Smooth muscle cell (in vitro differentiated cells): Measurements from ENCODE around the gene PRSS57. TPM values are rescaled to one million over a fixed set of nuclear protein-coding genes. Genes with fewer than 3 reads are reported as not detected.
"Not testable (repeated sequence)": the region's sequence is repeated elsewhere in the genome, so short reads cannot be mapped to it uniquely, and the experiment has no call there.

Experiments used
- DNase-seq: peaks from one replicate; lab custom pipeline; 2025; ENCODE audit not compliant: unreplicated experiment; lab: John Stamatoyannopoulos, UW
- H2AFZ ChIP-seq: fragments of 200-600 bp; sonication (generic); 2 replicates; pipeline ENCODE4 v1.6.0; 2016; ENCODE audit warnings: antibody characterized with exemption, low read depth, mild to moderate bottlenecking
- H3F3A ChIP-seq: fragments of 200-600 bp; sonication (generic); 2 replicates; pipeline ENCODE4 v1.6.0; 2017; ENCODE audit warnings: antibody characterized with exemption, low read depth
- H3K27ac ChIP-seq: fragments of 200-600 bp; sonication (generic); 2 replicates; pipeline ENCODE4 v1.5.1; 2016; ENCODE audit warnings: low read depth, mild to moderate bottlenecking
- H3K27me3 ChIP-seq: fragments of 200-600 bp; sonication (generic); 2 replicates; pipeline ENCODE4 v1.6.1; 2016; ENCODE audit warnings: low read depth, mild to moderate bottlenecking
- H3K36me3 ChIP-seq: fragments of 200-600 bp; sonication (generic); 2 replicates; pipeline ENCODE4 v1.5.1; 2016; ENCODE audit warnings: low read depth
- H3K4me1 ChIP-seq: fragments of 200-600 bp; sonication (generic); 2 replicates; pipeline ENCODE4 v1.5.1; 2016; ENCODE audit warnings: low read depth
- H3K4me2 ChIP-seq: fragments of 200-600 bp; sonication (generic); 2 replicates; pipeline ENCODE4 v1.6.0; 2016; ENCODE audit warnings: mild to moderate bottlenecking
- H3K4me3 ChIP-seq: fragments of 200-600 bp; sonication (generic); 2 replicates; pipeline ENCODE4 v1.5.1; 2016; ENCODE audit warnings: mild to moderate bottlenecking
- H3K79me2 ChIP-seq: fragments of 200-600 bp; sonication (generic); 2 replicates; pipeline ENCODE4 v1.6.0; 2016; ENCODE audit warnings: low read depth, mild to moderate bottlenecking
- H3K9ac ChIP-seq: fragments of 200-600 bp; sonication (generic); 2 replicates; pipeline ENCODE4 v1.6.0; 2016; ENCODE audit warnings: low read depth
- H3K9me3 ChIP-seq: fragments of 200-600 bp; sonication (generic); replicated peaks from 2 replicates; pipeline ENCODE4 v1.5.1; 2016; ENCODE audit warnings: low read depth
- H4K20me1 ChIP-seq: fragments of 200-600 bp; sonication (generic); 2 replicates; pipeline ENCODE4 v1.6.0; 2016; ENCODE audit warnings: low read depth
- CTCF ChIP-seq: fragments of 200-600 bp; sonication (generic); IDR thresholded peaks from 2 replicates; pipeline ENCODE4 v1.5.1; 2017; ENCODE audit warnings: borderline replicate concordance, mild to moderate bottlenecking, antibody characterized with exemption; ENCODE audit not compliant: insufficient read depth, poor library complexity, severe bottlenecking
- WGBS: methylation state at CpG from one replicate; pipeline ENCODE4 v1.1.7; 2016; ENCODE audit warnings: low lambda C conversion rate; 5-methylcytosine and 5-hydroxymethylcytosine counted together
- polyA plus RNA-seq: library from polyadenylated mRNA; unstranded; fragments of >200 nt; fragmentation: Nextera tagmentation; extraction: Ambion mirVana; gene quantifications from 2 replicates; pipeline ENCODE4 v1.2.1, GENCODE V29; 2016
- total RNA-seq: library from RNA; depleted of rRNA; stranded (reverse); fragments of >200 nt; gene quantifications from 2 replicates; pipeline ENCODE4 v1.2.3, GENCODE V29; 2014

Gene PRSS57
- total and polyA plus RNA-seq, 2 experiments from 2014 or later, result not detected

GRCh38 chr19:674282-675151 is 20.7 kb downstream of the PRSS57 start:
- Histone ChIP-seq H2AFZ (no peak overlapping the region), H4K20me1 (peaks cover 19% of the 10 kb centered on the region), H3K4me3 (no peak overlapping the region), H3K9ac (no peak overlapping the region), H3F3A (peaks cover 9% of the 10 kb centered on the region), H3K9me3 (no peaks in the 10 kb centered on the region), H3K4me1 (peaks cover 9% of the 10 kb centered on the region), H3K27me3 (no peaks in the 10 kb centered on the region), H3K4me2 (no peak overlapping the region), H3K79me2 (peaks cover 17% of the 10 kb centered on the region), H3K27ac (no peak overlapping the region), H3K36me3 (no peaks in the 10 kb centered on the region)
- TF ChIP-seq CTCF, result no peak
- WGBS, result 95% methylated on average over 38 of the region's 38 CpGs
- DNase-seq, result no peak

GRCh38 chr19:670609-671075 is 24.6 kb downstream of the PRSS57 start:
- Histone ChIP-seq H3K36me3 (no peaks in the 10 kb centered on the region), H2AFZ (no peak overlapping the region)

GRCh38 chr19:668675-669434 is 26.4 kb downstream of the PRSS57 start:
- not testable (repeated sequence) for H3K79me2 ChIP-seq, H3K27ac ChIP-seq

More at GRCh38 chr19:670609-671075, 24.6 kb downstream of the PRSS57 start:
- H3K4me3 ChIP-seq, result no peak overlapping the region
- H3K9ac ChIP-seq, result no peak overlapping the region
- peaks cover under 1% of the 10 kb centered on the region for H3F3A ChIP-seq
- no peak overlapping the region for H3K4me2 ChIP-seq
- H4K20me1 ChIP-seq, result no peaks in the 10 kb centered on the region
- TF ChIP-seq CTCF, result no peak
- WGBS, result 79% methylated on average over 9 of the region's 9 CpGs
- no peak overlapping the region for H3K27ac ChIP-seq
- H3K27me3 ChIP-seq, result no peaks in the 10 kb centered on the region
- DNase-seq, result no peak
- H3K4me1 ChIP-seq, result no peaks in the 10 kb centered on the region
- no peaks in the 10 kb centered on the region for H3K79me2 ChIP-seq
- no peaks in the 10 kb centered on the region for H3K9me3 ChIP-seq

GRCh38 chr19:666985-667573 is 28.2 kb downstream of the PRSS57 start:
- not testable (repeated sequence) for H3K27me3 ChIP-seq, H3K4me3 ChIP-seq, H3K36me3 ChIP-seq, H3K4me2 ChIP-seq, H2AFZ ChIP-seq, H3K27ac ChIP-seq, H3K4me1 ChIP-seq, DNase-seq, H3F3A ChIP-seq, H3K9me3 ChIP-seq, H3K9ac ChIP-seq, H4K20me1 ChIP-seq
- 88% methylated on average over 37 of the region's 38 CpGs for WGBS
- peaks cover 15% of the 10 kb centered on the region for H3K79me2 ChIP-seq

More at GRCh38 chr19:668675-669434, 26.4 kb downstream of the PRSS57 start:
- H3K4me1 ChIP-seq, H3K9ac ChIP-seq, H3K4me2 ChIP-seq, H3K27me3 ChIP-seq, H3K4me3 ChIP-seq, H4K20me1 ChIP-seq, H3F3A ChIP-seq, H2AFZ ChIP-seq, H3K9me3 ChIP-seq, H3K36me3 ChIP-seq, DNase-seq: not testable (repeated sequence)
- 67% methylated on average over 12 of the region's 12 CpGs for WGBS
